ENCODE measurements around the gene ZNF354C.

The ZNF354C gene

DNA sequence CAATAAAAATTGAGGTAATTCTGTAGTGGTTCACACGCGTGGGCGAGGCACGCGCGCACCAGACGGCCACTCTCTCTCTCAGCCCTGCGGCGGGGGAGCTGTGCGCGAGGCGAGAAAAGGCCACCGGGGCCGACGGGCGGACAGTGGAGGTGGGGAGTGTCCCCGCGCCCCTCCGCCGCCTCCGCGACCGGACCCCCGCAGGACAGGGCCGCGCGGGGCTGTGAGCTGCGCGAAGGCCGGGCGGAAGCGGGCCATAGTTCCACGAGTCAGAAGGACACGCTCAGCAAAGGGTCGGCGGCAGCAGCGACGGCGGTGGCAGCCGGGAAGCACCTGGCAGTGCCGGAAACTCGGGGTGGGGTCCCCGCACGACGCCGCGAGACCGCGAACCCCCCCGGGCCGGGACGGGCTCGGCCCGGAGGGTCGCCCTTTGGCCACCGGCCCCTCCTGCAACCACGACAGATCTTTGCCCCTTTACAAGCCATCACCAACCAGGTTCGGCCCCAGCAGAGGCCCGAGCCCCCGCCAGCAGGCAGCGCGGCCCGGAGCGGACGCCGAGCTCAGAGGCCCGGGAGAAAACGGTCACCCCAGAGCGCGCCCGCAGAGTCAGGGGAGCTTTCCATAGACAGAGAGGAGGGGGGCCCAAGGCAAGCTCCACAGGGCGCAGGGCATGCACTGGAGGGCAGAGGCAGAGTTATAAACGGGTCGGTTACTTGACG lies 60.9 kb downstream of the ZNF354C start:
- no peak overlapping the region for H3K27ac ChIP-seq
- TF ChIP-seq, protein P1, sequence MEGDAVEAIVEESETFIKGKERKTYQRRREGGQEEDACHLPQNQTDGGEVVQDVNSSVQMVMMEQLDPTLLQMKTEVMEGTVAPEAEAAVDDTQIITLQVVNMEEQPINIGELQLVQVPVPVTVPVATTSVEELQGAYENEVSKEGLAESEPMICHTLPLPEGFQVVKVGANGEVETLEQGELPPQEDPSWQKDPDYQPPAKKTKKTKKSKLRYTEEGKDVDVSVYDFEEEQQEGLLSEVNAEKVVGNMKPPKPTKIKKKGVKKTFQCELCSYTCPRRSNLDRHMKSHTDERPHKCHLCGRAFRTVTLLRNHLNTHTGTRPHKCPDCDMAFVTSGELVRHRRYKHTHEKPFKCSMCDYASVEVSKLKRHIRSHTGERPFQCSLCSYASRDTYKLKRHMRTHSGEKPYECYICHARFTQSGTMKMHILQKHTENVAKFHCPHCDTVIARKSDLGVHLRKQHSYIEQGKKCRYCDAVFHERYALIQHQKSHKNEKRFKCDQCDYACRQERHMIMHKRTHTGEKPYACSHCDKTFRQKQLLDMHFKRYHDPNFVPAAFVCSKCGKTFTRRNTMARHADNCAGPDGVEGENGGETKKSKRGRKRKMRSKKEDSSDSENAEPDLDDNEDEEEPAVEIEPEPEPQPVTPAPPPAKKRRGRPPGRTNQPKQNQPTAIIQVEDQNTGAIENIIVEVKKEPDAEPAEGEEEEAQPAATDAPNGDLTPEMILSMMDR (conservative IDR thresholded peaks at IDR 0.05) = no peak

DNA sequence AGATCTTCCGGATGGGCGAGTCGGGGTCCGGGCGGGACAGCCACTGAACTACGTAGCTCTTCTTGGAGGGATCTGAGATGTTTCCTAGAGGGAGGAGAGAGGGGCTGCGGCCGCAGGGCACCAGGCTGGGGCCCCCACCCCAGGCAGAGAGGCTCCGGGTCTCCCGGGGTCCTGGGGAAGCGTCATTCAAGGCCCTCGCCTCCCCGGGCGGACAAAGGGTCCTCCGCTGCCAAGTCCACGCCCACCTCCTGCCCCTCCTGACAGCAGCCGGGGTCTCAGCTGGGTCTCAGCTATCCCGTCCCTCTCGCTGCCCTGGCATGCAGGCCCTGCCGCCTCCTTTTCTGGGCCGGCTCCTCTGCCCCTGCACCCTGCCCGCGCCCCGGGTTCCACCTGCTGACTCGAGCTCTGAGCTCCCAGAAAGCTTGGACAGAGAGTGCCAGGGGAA lies 61.5 kb downstream of the ZNF354C start:
- no peak overlapping the region for H3K27ac ChIP-seq
- TF ChIP-seq, protein P1 (conservative IDR thresholded peaks at IDR 0.05) = no peak

DNA sequence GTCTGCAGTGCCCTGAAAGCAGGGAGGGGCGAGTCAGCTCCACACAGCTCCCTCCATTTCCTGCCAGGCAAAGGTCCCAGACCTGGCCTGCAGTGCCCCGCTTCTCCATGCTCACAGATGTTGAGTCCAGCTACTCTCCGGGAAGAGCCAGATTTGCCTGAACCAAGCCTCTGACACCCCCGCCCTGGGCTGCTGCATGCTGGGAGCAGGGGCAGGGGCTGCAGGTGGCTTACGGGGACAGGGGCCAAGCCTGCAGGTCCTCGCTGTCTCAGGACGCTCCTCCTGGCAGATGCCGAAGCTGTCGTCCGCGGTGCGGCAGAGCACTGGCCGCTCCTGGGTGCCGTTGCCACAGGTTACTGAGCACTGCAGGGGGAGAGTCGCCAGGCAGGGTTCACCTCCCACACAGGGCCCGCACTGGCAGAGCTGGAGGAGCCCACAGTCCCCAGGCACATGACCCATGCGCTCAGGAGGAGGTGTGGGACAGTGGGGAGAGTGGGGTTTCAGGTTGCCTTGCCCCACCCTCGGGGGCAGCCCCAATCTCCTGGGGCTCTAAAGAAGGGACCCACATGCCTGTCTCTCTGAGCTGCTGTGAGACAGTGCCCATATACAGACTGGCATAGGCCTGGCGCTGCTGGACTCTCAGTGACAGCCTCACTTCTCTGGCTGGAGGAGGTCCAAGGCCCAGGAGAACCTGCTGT lies 62.4 kb downstream of the ZNF354C start:
- H3K27ac ChIP-seq = no peak overlapping the region
- TF ChIP-seq, protein P1 (conservative IDR thresholded peaks at IDR 0.05) = no peak

DNA sequence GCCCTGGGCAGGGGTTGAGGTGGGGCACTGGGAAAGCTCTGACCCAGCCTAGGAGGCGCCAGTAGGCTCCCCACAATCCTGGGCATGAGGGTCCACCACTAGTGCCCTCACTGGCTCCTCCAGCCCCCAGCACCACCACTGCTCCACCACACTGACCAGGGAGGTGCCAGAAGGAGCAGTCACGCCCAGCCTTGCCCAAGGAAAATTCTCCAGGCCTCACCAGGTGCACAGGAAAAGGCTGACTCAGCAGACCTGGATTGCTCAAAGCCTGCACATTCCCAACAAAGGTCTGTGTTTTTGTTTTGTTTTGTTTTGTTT lies 62.9 kb downstream of the ZNF354C start:
- H3K27ac ChIP-seq = no peak overlapping the region
- TF ChIP-seq, protein P1 (conservative IDR thresholded peaks at IDR 0.05) = no peak

DNA sequence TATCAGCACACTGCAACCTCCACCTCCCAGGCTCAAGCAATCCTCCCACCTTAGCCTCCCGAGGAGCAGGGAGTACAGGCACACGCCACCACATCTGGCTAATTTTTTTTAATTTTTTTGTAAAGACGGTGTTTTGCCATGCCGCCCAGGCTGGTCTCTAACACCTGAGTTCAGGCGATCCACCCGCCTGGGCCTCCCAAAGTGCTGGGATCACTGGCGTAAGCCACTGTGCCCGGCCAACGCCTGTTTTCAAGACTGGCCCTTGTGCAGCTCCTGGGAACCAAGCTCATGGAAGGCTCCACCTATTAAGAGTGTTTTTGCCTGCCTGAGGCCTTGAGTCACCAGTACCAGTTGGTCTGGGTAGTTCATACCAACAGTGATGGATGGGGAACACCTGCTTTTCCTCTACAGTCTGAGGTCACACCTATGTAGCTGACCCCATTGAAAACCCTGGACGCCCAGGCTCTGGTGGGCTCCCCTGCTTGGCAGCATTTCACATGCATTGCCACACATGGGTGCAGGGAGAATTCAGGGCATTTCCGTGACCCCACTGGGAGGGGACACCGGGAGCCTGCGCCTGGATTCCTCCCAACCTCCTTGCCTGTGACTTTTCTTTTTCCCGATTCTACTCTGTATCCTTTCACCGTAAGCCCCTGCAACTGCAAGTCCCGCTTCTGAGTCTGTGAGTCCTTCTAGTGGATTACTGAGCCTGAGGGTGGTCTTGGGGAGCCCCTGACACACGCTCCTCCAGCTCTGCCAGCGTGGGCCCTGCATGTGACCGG lies 63.5 kb downstream of the ZNF354C start:
- TF ChIP-seq, protein P1 (conservative IDR thresholded peaks at IDR 0.05) = no peak

DNA sequence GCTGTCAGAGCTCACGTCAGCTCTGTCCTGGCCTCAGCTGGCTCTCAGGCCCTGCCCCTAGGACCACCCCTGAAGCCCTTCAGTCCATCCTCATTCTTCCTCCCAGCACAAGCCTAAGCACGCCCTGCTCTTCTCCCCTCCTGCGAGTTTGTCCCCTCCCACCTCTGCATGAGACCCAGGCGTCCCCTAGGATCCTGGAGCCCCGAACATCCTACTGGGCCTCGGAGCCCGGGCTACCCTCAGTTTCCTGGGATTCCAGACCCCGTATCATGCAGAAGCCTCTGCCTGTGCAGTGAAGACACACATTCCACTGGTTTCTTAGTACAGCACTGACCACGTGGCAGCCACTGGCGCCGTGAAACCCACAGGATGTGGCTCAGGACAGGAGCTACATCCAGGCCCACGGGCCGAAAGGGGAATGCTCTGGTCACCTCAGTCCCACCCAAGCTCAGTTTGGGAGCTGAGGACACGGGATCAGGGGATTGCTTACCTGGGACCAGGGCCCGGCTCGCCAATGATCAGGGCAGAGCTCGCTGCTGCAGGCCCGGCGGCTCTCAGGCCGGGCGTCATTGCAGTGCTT lies 64.2 kb downstream of the ZNF354C start:
- TF ChIP-seq, protein P1 (conservative IDR thresholded peaks at IDR 0.05) = no peak
- no peak overlapping the region for H3K27ac ChIP-seq

More for the DNA sequence above, 63.5 kb downstream of the ZNF354C start:
- no peak overlapping the region for H3K27ac ChIP-seq

Measured in VCaP (cell line).